GM19455 (cell line): ENCODE data around the gene MPND.

ENCODE experiments used
- ATAC-seq: cut with Tn5 transposase; IDR thresholded peaks from one replicate; pipeline ENCODE4 v1.9.1; 2021; ENCODE audit not compliant: unreplicated experiment

MPND gene

GRCh38 chr19:4399812-4400134 is 56.4 kb downstream of the MPND start:
- ATAC-seq: peak; percentile 17

DNA sequence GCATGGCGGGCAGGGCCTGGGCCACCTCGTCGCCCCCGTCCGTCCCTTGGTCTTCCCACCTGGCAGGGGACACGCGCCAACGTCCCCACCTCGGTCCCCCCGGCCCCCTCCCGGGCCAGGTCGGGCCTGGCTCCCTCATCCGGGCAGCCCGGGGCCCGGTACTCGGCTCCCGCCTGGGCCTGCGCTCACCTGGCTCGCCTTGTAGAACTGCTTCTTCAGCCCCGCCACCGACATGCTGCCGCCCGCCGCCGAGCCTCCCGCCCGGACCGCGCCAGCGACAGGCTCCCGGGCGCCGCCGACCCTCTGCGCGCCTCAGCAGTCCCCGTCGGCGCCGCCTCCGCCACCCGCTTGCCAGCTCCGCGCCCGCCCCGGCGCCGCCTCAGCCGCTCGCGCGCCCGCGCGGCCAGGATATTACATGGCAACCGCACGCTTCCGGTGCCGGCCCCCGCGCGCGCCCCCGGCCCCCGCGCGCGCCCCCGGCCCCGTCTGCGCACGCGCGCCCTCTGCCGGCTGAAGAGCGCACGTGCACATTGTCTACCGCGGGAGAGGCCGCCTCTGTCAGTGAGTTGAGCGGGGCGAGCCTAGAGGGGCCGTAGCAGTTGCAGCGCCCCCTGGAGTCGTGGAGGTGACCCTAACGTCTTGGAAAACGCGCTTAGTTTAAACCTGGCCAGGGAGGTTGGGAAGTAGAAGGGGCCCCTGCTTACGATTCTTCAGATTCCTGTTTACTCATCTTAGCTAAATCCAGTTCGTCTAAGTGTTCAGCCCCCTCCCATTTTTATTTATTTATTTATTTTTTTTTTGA is 57.0 kb downstream of the MPND start, which contains the start of gene SH3GL1:
SH3GL1 (minus strand) TSS at position 413 of the 802 bp plus-strand sequence; CDS start at position 234, 179 bp downstream.
- ATAC-seq: peak; percentile 54

GRCh38 chr19:4401769-4402170 is 58.4 kb downstream of the MPND start:
- no peak for ATAC-seq

DNA sequence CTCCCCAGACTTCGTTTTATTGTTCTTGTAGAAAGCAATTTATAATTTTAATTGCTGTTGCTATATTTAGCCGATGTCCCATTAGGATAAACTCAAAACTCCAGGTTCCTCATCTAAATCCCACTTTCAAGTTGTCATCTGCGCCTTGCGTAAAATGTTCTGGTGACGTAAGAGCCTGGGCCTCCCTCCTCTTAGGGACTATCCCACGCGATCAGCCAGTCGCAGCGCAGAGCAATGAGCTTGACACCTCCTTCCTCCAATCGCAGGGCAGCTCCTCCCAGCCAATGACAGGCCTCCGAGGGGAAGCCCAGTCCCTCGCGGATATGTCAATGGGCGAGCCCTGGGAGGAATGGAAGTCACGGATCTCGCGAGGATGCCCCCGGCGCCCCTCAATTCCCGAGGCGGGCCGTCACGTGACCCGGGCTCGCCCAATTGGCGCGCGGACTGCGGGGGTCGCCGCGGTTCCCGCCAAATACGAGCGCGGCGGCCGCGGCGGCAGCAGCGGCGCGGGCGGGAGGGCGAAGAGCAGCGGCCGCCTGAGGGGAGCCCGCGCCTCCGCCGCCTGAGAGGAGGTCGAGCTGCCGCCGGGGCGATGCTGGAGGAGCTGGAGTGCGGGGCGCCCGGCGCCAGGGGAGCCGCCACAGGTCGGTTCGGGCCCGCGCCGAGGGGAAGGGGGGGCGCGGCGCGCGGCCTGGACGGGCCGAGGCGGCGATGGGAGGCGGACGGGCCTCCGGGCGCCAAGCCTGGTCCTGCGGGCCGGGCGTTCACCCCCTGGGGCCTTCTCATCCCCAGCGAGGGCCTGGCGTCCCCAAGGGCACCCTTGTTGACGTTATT is 59.0 kb downstream of the MPND start, which contains the start of gene CHAF1A:
CHAF1A (plus strand) TSS at position 470 of the 834 bp plus-strand sequence; CDS start at position 593, 123 bp downstream.
- peak; percentile 72 for ATAC-seq

GRCh38 chr19:4403005-4403761 is 59.8 kb downstream of the MPND start:
- no peak for ATAC-seq

DNA sequence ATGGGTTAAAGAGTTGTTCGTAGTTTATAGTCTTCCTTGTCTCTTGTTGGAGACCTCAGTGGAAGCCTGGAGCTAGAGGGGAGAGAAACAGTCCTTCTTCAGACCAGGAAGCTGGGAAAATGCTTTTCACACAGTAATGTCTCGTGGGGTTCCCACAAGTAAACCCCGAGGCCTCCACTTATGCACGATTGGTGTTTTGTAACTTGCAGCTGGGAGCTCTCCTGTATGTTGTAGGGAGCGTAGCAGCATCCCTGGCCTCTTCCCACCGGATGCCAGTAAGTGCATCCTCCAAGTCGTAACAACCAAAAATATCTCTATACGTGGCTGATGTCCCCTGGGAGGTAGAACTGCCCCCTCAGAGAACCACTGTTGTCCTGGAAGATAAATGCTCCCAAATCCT is 62.6 kb downstream of the MPND start:
- ATAC-seq: no peak

GRCh38 chr19:4406626-4407025 is 63.3 kb downstream of the MPND start:
- ATAC-seq: no peak

DNA sequence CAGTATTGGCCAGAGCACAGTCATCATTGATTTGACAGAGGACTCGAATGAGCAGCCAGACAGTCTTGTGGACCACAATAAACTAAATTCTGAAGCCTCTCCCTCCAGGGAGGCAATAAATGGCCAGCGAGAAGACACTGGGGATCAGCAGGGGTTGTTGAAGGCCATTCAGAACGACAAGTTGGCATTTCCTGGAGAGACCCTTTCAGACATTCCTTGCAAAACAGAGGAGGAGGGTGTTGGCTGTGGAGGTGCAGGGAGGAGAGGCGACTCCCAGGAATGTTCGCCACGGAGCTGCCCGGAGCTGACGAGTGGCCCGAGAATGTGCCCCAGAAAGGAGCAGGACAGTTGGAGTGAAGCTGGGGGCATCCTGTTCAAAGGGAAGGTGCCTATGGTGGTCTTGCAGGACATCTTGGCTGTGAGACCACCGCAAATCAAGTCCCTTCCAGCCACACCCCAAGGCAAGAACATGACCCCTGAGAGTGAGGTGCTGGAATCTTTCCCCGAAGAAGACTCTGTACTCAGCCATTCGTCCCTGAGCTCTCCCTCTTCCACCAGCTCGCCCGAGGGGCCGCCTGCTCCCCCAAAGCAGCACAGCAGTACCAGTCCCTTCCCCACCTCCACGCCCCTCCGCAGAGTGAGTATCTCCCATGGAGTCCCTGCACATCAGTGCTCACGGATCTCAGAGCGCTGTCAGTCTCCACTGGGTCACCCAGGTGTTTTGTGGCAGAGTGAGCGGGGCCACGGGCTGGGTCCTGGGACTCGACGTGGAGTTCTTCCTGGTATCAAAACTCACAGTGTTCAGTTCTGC is 66.0 kb downstream of the MPND start:
- ATAC-seq: no peak
